Frontal cortex (tissue), 4 donors: Measurements from ENCODE around the gene CACNA1D. TPM values are rescaled to one million over a fixed set of nuclear protein-coding genes. Genes with fewer than 3 reads are reported as not detected.

Experiments used
- DNase-seq, 2 donors: peaks; one replicate each; pipeline ENCODE4 v3.0.0; 2012; ENCODE audit warnings: low spot score in 2 of 2
- FAIRE-seq: peaks from 2 replicates; lab custom pipeline; 2012; peaks lifted over from hg19 to GRCh38; lab: Jason Lieb, UNC
- total RNA-seq: library from RNA; depleted of rRNA; stranded (reverse); fragments of >200 nt; gene quantifications from one replicate; pipeline ENCODE4 v1.2.3, GENCODE V29; 2014
- donor health status: control.
- donor health status: control.
- donor health status: control.

Gene CACNA1D
- total RNA-seq, 1 donor from 2014 or later = 21.6 TPM

GRCh38 chr3:53792866-53793265 lies 298.5 kb downstream of the CACNA1D start:
- FAIRE-seq (no peak), DNase-seq (no peak)

GRCh38 chr3:53794597-53794996 lies 300.2 kb downstream of the CACNA1D start:
- no peak for FAIRE-seq
- no peak for DNase-seq

GRCh38 chr3:53795176-53795575 lies 300.8 kb downstream of the CACNA1D start:
- FAIRE-seq = no peak
- DNase-seq = no peak

- peak; percentile 31 to 38 for DNase-seq
- no peak for FAIRE-seq
Measured at GRCh38 chr3:53795789-53796560, 301.6 kb downstream of the CACNA1D start.

GRCh38 chr3:53798144-53798543 lies 303.7 kb downstream of the CACNA1D start:
- FAIRE-seq = no peak

GRCh38 chr3:53799338-53799865 lies 305.0 kb downstream of the CACNA1D start:
- DNase-seq = no peak
- no peak for FAIRE-seq

More at GRCh38 chr3:53798144-53798543, 303.7 kb downstream of the CACNA1D start:
- DNase-seq = no peak

- FAIRE-seq (no peak), DNase-seq (no peak)
Measured at GRCh38 chr3:53800041-53800906, 305.9 kb downstream of the CACNA1D start.

GRCh38 chr3:53801319-53801718 lies 306.9 kb downstream of the CACNA1D start:
- no peak for FAIRE-seq
- DNase-seq = no peak

GRCh38 chr3:53802256-53802880 lies 308.0 kb downstream of the CACNA1D start:
- DNase-seq (no peak), FAIRE-seq (no peak)

GRCh38 chr3:53803124-53803815 lies 308.9 kb downstream of the CACNA1D start:
- no peak for DNase-seq
- no peak for FAIRE-seq

- no peak for FAIRE-seq
- DNase-seq = no peak
Measured at GRCh38 chr3:53803816-53804695, 309.6 kb downstream of the CACNA1D start.

- DNase-seq = no peak
- no peak for FAIRE-seq
Measured at GRCh38 chr3:53804697-53805462, 310.5 kb downstream of the CACNA1D start.

- DNase-seq = no peak
- no peak for FAIRE-seq
Measured at GRCh38 chr3:53805463-53806159, 311.2 kb downstream of the CACNA1D start.

GRCh38 chr3:53806182-53807116 lies 312.0 kb downstream of the CACNA1D start:
- DNase-seq = no peak
- FAIRE-seq = no peak

- no peak for FAIRE-seq
- no peak for DNase-seq
Measured at GRCh38 chr3:53807117-53807810, 312.9 kb downstream of the CACNA1D start.

- no peak for DNase-seq
Measured at GRCh38 chr3:53808496-53808895, 314.1 kb downstream of the CACNA1D start.

More at GRCh38 chr3:53808496-53808895, 314.1 kb downstream of the CACNA1D start:
- FAIRE-seq = no peak
